PC-3 (cell line): ENCODE results near the gene MALRD1. TPM values are rescaled to one million over a fixed set of nuclear protein-coding genes. Genes with fewer than 3 reads are reported as not detected.

Experiments used
- ATAC-seq: fragments of 200-7000 bp; cut with Tn5 transposase; 2 replicates; pipeline ENCODE4 v1.9.1; 2020; ENCODE audit warnings: mild to moderate bottlenecking, moderate library complexity
- BruUV-seq: library from RNA; stranded (reverse); fragments of 400-500 nt; replicated peaks from 2 replicates; lab custom pipeline; 2021; lab: Mats Ljungman, UMichigan
- CTCF ChIA-PET: fragments of 300-600 bp; sonication (Branson Sonifier 250); formaldehyde crosslinking; loops from one replicate; lab custom pipeline; 2022; ENCODE audit warnings: antibody characterized with exemption; lab: Charles Lee
- POLR2A ChIA-PET: fragments of 300-600 bp; sonication (Branson Sonifier 250); formaldehyde crosslinking; loops from one replicate; lab custom pipeline; 2022; ENCODE audit warnings: antibody characterized with exemption; ENCODE audit not compliant: unreplicated experiment; lab: Charles Lee
- DNase-seq: peaks from one replicate; pipeline ENCODE4 v3.0.0-alpha.2; 2015
- H2AFZ ChIP-seq: fragments of 300-600 bp; sonication (generic); 2 replicates; pipeline ENCODE4 v1.6.0; 2016; ENCODE audit warnings: antibody characterized with exemption, low read length
- H3F3A ChIP-seq: fragments of 300-600 bp; sonication (generic); one replicate; pipeline ENCODE4 v1.6.0; 2017; ENCODE audit warnings: antibody characterized with exemption, low read length, control low read depth, mild to moderate bottlenecking; ENCODE audit not compliant: unreplicated experiment
- H3K27ac ChIP-seq: fragments of 300-600 bp; sonication (generic); 2 replicates; pipeline ENCODE4 v1.5.1; 2016; ENCODE audit warnings: mild to moderate bottlenecking, low read length
- H3K27me3 ChIP-seq: fragments of 300-600 bp; sonication (generic); 2 replicates; pipeline ENCODE4 v1.6.1; 2016; ENCODE audit warnings: low read length, mixed read lengths
- H3K36me3 ChIP-seq: fragments of 300-600 bp; sonication (generic); 2 replicates; pipeline ENCODE4 v1.6.1; 2016; ENCODE audit warnings: low read depth, mixed run types, low read length, mixed read lengths
- H3K4me1 ChIP-seq: fragments of 300-600 bp; sonication (generic); 2 replicates; pipeline ENCODE4 v1.5.1; 2016; ENCODE audit warnings: low read length; ENCODE audit not compliant: insufficient read depth
- H3K4me2 ChIP-seq: fragments of 300-600 bp; sonication (generic); 2 replicates; pipeline ENCODE4 v1.6.0; 2016; ENCODE audit warnings: low read length
- H3K4me3 ChIP-seq: fragments of 300-600 bp; sonication (generic); 2 replicates; pipeline ENCODE4 v1.5.1; 2016; ENCODE audit warnings: mild to moderate bottlenecking, low read length, mixed read lengths
- H3K79me2 ChIP-seq: fragments of 300-600 bp; sonication (generic); 2 replicates; pipeline ENCODE4 v1.6.1; 2017; ENCODE audit warnings: low read length, mixed read lengths
- H3K9ac ChIP-seq: fragments of 300-600 bp; sonication (generic); 2 replicates; pipeline ENCODE4 v1.6.0; 2016; ENCODE audit warnings: mild to moderate bottlenecking, low read length
- H3K9me2 ChIP-seq: fragments of 300-600 bp; sonication (generic); replicated peaks from 2 replicates; pipeline ENCODE4 v1.6.1; 2016; ENCODE audit warnings: mixed run types, low read length, mixed read lengths
- H3K9me3 ChIP-seq: fragments of 300-600 bp; sonication (generic); 2 replicates; pipeline ENCODE4 v1.6.1; 2016; ENCODE audit warnings: low read length, mixed read lengths
- H4K20me1 ChIP-seq: fragments of 300-600 bp; sonication (generic); 2 replicates; pipeline ENCODE4 v1.6.1; 2016; ENCODE audit warnings: low read length, mixed read lengths
- CTCF ChIP-seq: fragments of 300-600 bp; sonication (generic); conservative IDR thresholded peaks from 2 replicates; pipeline ENCODE4 v1.5.1; 2017; ENCODE audit warnings: antibody characterized with exemption, low read depth, mild to moderate bottlenecking, low read length
- EZH2 ChIP-seq: fragments of 300-600 bp; sonication (generic); IDR thresholded peaks from one replicate; pipeline ENCODE4 v1.6.1; 2017; ENCODE audit warnings: antibody characterized with exemption, mild to moderate bottlenecking, low read length; ENCODE audit not compliant: unreplicated experiment
- EZH2phosphoT487 ChIP-seq: fragments of 300-600 bp; sonication (generic); IDR thresholded peaks from 2 replicates; pipeline ENCODE4 v1.6.1; 2018; ENCODE audit warnings: mild to moderate bottlenecking, antibody characterized with exemption, low read length, borderline replicate concordance
- intact Hi-C: fragments of 100-400 bp; cut with micrococcal nuclease; formaldehyde crosslinking; loops from 2 replicates; pipeline ENCODE4 v1.9.0; 2023
- total RNA-seq: library from RNA; depleted of rRNA; stranded (reverse); fragments of >200 nt; gene quantifications from 2 replicates; pipeline ENCODE4 v1.2.3, GENCODE V29; 2014

The MALRD1 gene
- total RNA-seq, 1 experiment from 2014 or later, result not detected

DNA sequence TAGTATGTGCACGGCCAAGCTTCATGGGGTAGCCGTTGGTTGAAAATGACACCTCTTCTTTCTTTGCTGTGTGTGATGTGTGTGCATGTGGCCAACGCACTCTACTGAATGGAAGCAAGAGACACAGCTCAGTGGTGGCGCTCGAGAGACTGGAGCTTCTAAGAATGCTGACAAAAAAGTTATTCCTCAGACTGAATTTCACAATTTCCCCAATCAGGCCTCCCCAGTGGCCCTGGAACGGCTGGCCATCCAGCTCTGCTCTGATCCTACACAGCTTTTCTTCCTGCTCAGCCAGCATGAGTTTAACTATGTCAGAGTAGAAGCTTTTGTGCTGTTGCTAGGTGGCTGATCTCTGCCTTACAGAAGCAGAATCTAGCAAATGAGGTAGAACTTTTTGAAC lies 581.0 kb downstream of the MALRD1 start:
- H3K36me3 ChIP-seq, result no peaks in the 10 kb centered on the region
- ATAC-seq (no peak), DNase-seq (no peak)
- no peak overlapping the region for H2AFZ ChIP-seq
- no peaks in the 10 kb centered on the region for H3K9me2 ChIP-seq
- POLR2A ChIA-PET, result no interaction called here
- H3K27ac ChIP-seq, result no peak overlapping the region
- H3F3A ChIP-seq, result no peaks in the 10 kb centered on the region
- H3K79me2 ChIP-seq, result no peaks in the 10 kb centered on the region
- BruUV-seq, result no TSS peak
- H3K9ac ChIP-seq, result no peak overlapping the region
- intact Hi-C loops, result no loop called here
- no peaks in the 10 kb centered on the region for H3K27me3 ChIP-seq
- CTCF ChIA-PET, result no interaction called here
- H3K4me3 ChIP-seq, result no peak overlapping the region
- no peaks in the 10 kb centered on the region for H3K9me3 ChIP-seq
- TF ChIP-seq CTCF (no peak), EZH2 (no peak), EZH2phosphoT487 (no peak)
- no peak overlapping the region for H3K4me2 ChIP-seq
- no peaks in the 10 kb centered on the region for H4K20me1 ChIP-seq
- H3K4me1 ChIP-seq, result no peaks in the 10 kb centered on the region

- H3K27ac ChIP-seq, result no peak overlapping the region
- H3F3A ChIP-seq, result no peaks in the 10 kb centered on the region
- no peak overlapping the region for H3K4me3 ChIP-seq
- H3K27me3 ChIP-seq, result no peaks in the 10 kb centered on the region
- H3K9me2 ChIP-seq, result no peaks in the 10 kb centered on the region
- no TSS peak for BruUV-seq
- no peak for ATAC-seq
- H4K20me1 ChIP-seq, result no peaks in the 10 kb centered on the region
- no peak overlapping the region for H3K4me2 ChIP-seq
- no peaks in the 10 kb centered on the region for H3K9me3 ChIP-seq
- POLR2A ChIA-PET, result no interaction called here
- TF ChIP-seq EZH2 (no peak), EZH2phosphoT487 (no peak), CTCF (no peak)
- H3K79me2 ChIP-seq, result no peaks in the 10 kb centered on the region
- intact Hi-C loops, result no loop called here
- no peak for DNase-seq
- CTCF ChIA-PET, result no interaction called here
- H3K4me1 ChIP-seq, result no peaks in the 10 kb centered on the region
- H2AFZ ChIP-seq, result no peak overlapping the region
- H3K36me3 ChIP-seq, result no peaks in the 10 kb centered on the region
- no peak overlapping the region for H3K9ac ChIP-seq
Observed at GRCh38 chr10:19634163-19634562, 585.6 kb downstream of the MALRD1 start.

DNA sequence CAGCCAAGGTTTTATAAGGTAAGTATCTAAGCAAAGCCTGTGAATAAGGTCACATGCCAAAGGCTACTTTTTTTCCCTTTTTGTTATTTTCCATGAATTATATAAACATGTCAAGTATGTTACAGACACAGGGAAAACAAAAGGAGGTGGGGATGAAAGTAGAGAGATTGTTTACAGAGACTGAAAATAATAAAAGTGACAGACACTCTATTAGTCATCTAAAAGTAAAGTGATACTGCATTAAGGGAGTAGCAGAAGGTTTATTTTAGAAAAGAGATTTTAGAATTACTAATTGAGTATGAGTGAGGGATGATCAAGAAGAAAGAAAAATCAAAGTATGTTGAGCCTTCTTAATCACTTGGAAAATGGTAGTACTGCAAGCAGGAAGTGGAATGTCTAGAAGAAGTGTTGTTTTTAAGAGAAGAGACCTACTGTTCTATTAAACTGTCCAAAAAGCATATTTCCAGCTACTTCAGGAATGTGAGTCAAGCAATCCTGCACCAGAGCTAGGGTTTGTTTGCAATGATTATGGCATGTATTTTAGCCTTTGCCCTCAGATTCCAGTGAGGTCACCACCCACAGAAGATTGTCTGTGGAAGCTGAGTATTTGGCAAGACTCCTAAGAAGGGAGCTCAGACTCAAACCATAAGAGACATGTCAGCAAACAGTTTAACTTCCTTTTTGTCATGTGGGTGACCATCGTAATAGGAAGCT lies 589.7 kb downstream of the MALRD1 start:
- no peaks in the 10 kb centered on the region for H4K20me1 ChIP-seq
- H3K36me3 ChIP-seq, result no peaks in the 10 kb centered on the region
- 0 out of 2 replicates have a peak overlapping the region, but pooled peaks have one; percentile 22 for H2AFZ ChIP-seq
- peak overlapping the region; percentile 60 for H3K4me2 ChIP-seq
- no peaks in the 10 kb centered on the region for H3K4me1 ChIP-seq
- no peak overlapping the region for H3K27ac ChIP-seq
- BruUV-seq, result no TSS peak
- DNase-seq, result peak; percentile 10
- no peaks in the 10 kb centered on the region for H3K9me2 ChIP-seq
- no peaks in the 10 kb centered on the region for H3K79me2 ChIP-seq
- no peaks in the 10 kb centered on the region for H3F3A ChIP-seq
- no peak for TF ChIP-seq EZH2phosphoT487
- TF ChIP-seq EZH2, result no peak
- TF ChIP-seq CTCF, result no peak
- POLR2A ChIA-PET, result no interaction called here
- CTCF ChIA-PET, result no interaction called here
- ATAC-seq, result no peak
- peak overlapping the region; percentile 42 for H3K4me3 ChIP-seq
- no peak overlapping the region for H3K9ac ChIP-seq
- no peaks in the 10 kb centered on the region for H3K27me3 ChIP-seq
- no peaks in the 10 kb centered on the region for H3K9me3 ChIP-seq
- intact Hi-C loops, result no loop called here
